ENCODE results near the gene LPP. TPM values are rescaled to one million over a fixed set of nuclear protein-coding genes. Genes with fewer than 3 reads are reported as not detected.

LPP gene
- total RNA-seq, 1 donor = 77.4 TPM

GRCh38 chr3:188553569-188553968 is 399.6 kb downstream of the LPP start:
- H3K4me1 ChIP-seq (ENCODE audit: insufficient read depth, low read length) = peaks cover 19% of the 10 kb centered on the region
- TF ChIP-seq CTCF (IDR thresholded peaks at IDR 0.05; ENCODE audit: extremely low read depth, low read depth, low read length) = no peak
- H3K9me3 ChIP-seq (ENCODE audit: low read depth, low read length) = no peaks in the 10 kb centered on the region
- no peaks in the 10 kb centered on the region for H3K36me3 ChIP-seq (ENCODE audit: insufficient read depth, low read length)
- no peak overlapping the region for H3K4me2 ChIP-seq (ENCODE audit: insufficient read depth, low read length)
- peak; percentile 50 for DNase-seq (ENCODE audit: insufficient read length, low spot score, missing footprints)
- H3K27me3 ChIP-seq (ENCODE audit: insufficient read depth, low read length) = no peaks in the 10 kb centered on the region
- H3K27ac ChIP-seq (ENCODE audit: low read depth, low read length) = no peak overlapping the region
- no peak overlapping the region for H3K4me3 ChIP-seq (ENCODE audit: insufficient read depth, low read length)
- no peak overlapping the region for H2AFZ ChIP-seq (ENCODE audit: low read length)
- H3K79me2 ChIP-seq (ENCODE audit: insufficient read depth, low read length) = peaks cover 7% of the 10 kb centered on the region
- peaks cover 7% of the 10 kb centered on the region for H4K20me1 ChIP-seq (ENCODE audit: insufficient read depth, low read length)

- H3K27me3 ChIP-seq (ENCODE audit: insufficient read depth, low read length) = no peaks in the 10 kb centered on the region
- no peaks in the 10 kb centered on the region for H3K36me3 ChIP-seq (ENCODE audit: insufficient read depth, low read length)
- peaks cover 27% of the 10 kb centered on the region for H3K4me1 ChIP-seq (ENCODE audit: insufficient read depth, low read length)
- H2AFZ ChIP-seq (ENCODE audit: low read length) = no peak overlapping the region
- H3K4me3 ChIP-seq (ENCODE audit: insufficient read depth, low read length) = no peak overlapping the region
- peak; percentile 80 for DNase-seq (ENCODE audit: insufficient read length, low spot score, missing footprints)
- H3K9me3 ChIP-seq (ENCODE audit: low read depth, low read length) = no peaks in the 10 kb centered on the region
- H3K27ac ChIP-seq (ENCODE audit: low read depth, low read length) = peak overlapping the region; percentile 8
- H3K4me2 ChIP-seq (ENCODE audit: insufficient read depth, low read length) = no peak overlapping the region
- H3K79me2 ChIP-seq (ENCODE audit: insufficient read depth, low read length) = peaks cover 7% of the 10 kb centered on the region
- no peak for TF ChIP-seq CTCF (IDR thresholded peaks at IDR 0.05; ENCODE audit: extremely low read depth, low read depth, low read length)
- H4K20me1 ChIP-seq (ENCODE audit: insufficient read depth, low read length) = peaks cover 12% of the 10 kb centered on the region
These were observed 400.4 kb downstream of the LPP start for GRCh38 chr3:188554404-188554803.

DNA sequence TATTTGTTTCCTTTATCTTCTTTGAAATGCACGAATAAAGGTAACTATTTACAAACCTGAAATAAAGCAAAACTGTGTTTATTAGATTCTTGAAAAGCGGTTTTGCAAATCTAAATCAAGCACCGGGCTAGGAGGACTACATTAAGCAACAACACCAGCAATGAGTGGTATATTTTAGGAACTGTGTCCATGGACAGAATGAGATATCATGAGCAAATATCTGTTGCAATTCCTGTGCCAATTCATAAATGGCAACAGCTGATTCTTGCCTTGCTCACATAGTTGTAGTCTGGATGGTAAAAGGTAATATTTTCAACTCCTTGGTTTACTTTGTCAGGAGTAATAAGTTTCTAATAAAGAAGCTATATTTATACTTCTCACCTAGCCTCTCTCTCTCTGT is 403.3 kb downstream of the LPP start:
- no peak for TF ChIP-seq CTCF (IDR thresholded peaks at IDR 0.05; ENCODE audit: extremely low read depth, low read depth, low read length)
- H3K4me1 ChIP-seq (ENCODE audit: insufficient read depth, low read length) = peaks cover 27% of the 10 kb centered on the region
- H3K4me3 ChIP-seq (ENCODE audit: insufficient read depth, low read length) = no peak overlapping the region
- no peak overlapping the region for H3K27ac ChIP-seq (ENCODE audit: low read depth, low read length)
- peaks cover 18% of the 10 kb centered on the region for H3K79me2 ChIP-seq (ENCODE audit: insufficient read depth, low read length)
- no peaks in the 10 kb centered on the region for H3K9me3 ChIP-seq (ENCODE audit: low read depth, low read length)
- DNase-seq (ENCODE audit: insufficient read length, low spot score, missing footprints) = no peak
- no peaks in the 10 kb centered on the region for H3K36me3 ChIP-seq (ENCODE audit: insufficient read depth, low read length)
- H2AFZ ChIP-seq (ENCODE audit: low read length) = no peak overlapping the region
- H3K4me2 ChIP-seq (ENCODE audit: insufficient read depth, low read length) = no peak overlapping the region
- H4K20me1 ChIP-seq (ENCODE audit: insufficient read depth, low read length) = peaks cover 12% of the 10 kb centered on the region
- no peaks in the 10 kb centered on the region for H3K27me3 ChIP-seq (ENCODE audit: insufficient read depth, low read length)

GRCh38 chr3:188558343-188559071 is 404.6 kb downstream of the LPP start:
- no peak for DNase-seq (ENCODE audit: insufficient read length, low spot score, missing footprints)
- peaks cover 27% of the 10 kb centered on the region for H3K4me1 ChIP-seq (ENCODE audit: insufficient read depth, low read length)
- H3K27ac ChIP-seq (ENCODE audit: low read depth, low read length) = peak overlapping the region; percentile 68
- H3K4me3 ChIP-seq (ENCODE audit: insufficient read depth, low read length) = no peak overlapping the region
- H3K27me3 ChIP-seq (ENCODE audit: insufficient read depth, low read length) = no peaks in the 10 kb centered on the region
- no peak overlapping the region for H2AFZ ChIP-seq (ENCODE audit: low read length)
- peaks cover 12% of the 10 kb centered on the region for H4K20me1 ChIP-seq (ENCODE audit: insufficient read depth, low read length)
- H3K36me3 ChIP-seq (ENCODE audit: insufficient read depth, low read length) = no peaks in the 10 kb centered on the region
- no peaks in the 10 kb centered on the region for H3K9me3 ChIP-seq (ENCODE audit: low read depth, low read length)
- peaks cover 18% of the 10 kb centered on the region for H3K79me2 ChIP-seq (ENCODE audit: insufficient read depth, low read length)
- TF ChIP-seq CTCF (IDR thresholded peaks at IDR 0.05; ENCODE audit: extremely low read depth, low read depth, low read length) = no peak
- H3K4me2 ChIP-seq (ENCODE audit: insufficient read depth, low read length) = peak overlapping the region; percentile 17
